ENCODE results near the gene TCN1. TPM values are rescaled to one million over a fixed set of nuclear protein-coding genes. Genes with fewer than 3 reads are reported as not detected.

TCN1 gene
- polyA plus RNA-seq, 3 donors, result not detected

GRCh38 chr11:59841514-59841913 lies 24.8 kb downstream of the TCN1 start:
- no peaks in the 10 kb centered on the region for H3K4me1 Mint-ChIP-seq
- Histone ChIP-seq H3K9me3 (replicated peaks in 1 of 2; ENCODE audit: control insufficient read depth in 1 of 2, insufficient read depth in 1 of 2, low read length in 2 of 2) (no peaks in the 10 kb centered on the region), H3K4me1 (ENCODE audit: control insufficient read depth in 1 of 2, insufficient read depth in 2 of 2, low read length in 2 of 2) (no peaks in the 10 kb centered on the region), H3K4me3 (replicated peaks in 1 of 3; ENCODE audit: low read depth in 2 of 3, low read length in 3 of 3) (no peak overlapping the region), H3K79me2 (ENCODE audit: insufficient read depth, low read length) (no peaks in the 10 kb centered on the region), H4K20me1 (ENCODE audit: insufficient read depth, low read length) (no peaks in the 10 kb centered on the region), H3K27me3 (ENCODE audit: control insufficient read depth in 2 of 2, insufficient read depth in 2 of 2, low read length in 2 of 2) (no peaks in the 10 kb centered on the region), H3K27ac (ENCODE audit: low read depth in 1 of 2, low read length in 2 of 2) (no peak overlapping the region), H2AFZ (ENCODE audit: insufficient read depth, low read depth, low read length, poor library complexity, severe bottlenecking) (no peak overlapping the region), H3K4me2 (replicated peaks; ENCODE audit: extremely low read depth, low read length, poor library complexity, severe bottlenecking) (no peak overlapping the region), H3K36me3 (replicated peaks in 1 of 2; ENCODE audit: control insufficient read depth in 1 of 2, insufficient read depth in 2 of 2, low read length in 2 of 2) (no peaks in the 10 kb centered on the region), H3K9ac (ENCODE audit: insufficient read depth, low read length, poor library complexity, severe bottlenecking) (no peak overlapping the region)
- H3K9me3 Mint-ChIP-seq, result peaks cover 0 to 3% (median 0%) of the 10 kb centered on the region in 7 donors
- no peaks in the 10 kb centered on the region for H3K36me3 Mint-ChIP-seq
- no peak overlapping the region for H3K4me3 Mint-ChIP-seq
- H3K27ac Mint-ChIP-seq, result no peak overlapping the region
- no peak for TF ChIP-seq CTCF (IDR thresholded peaks at IDR 0.05)
- 88% methylated on average over 2 of the region's 2 CpGs for WGBS (ENCODE audit: insufficient coverage)
- no peak for DNase-seq
- intact Hi-C loops (cut with micrococcal nuclease), result no loop called here
- H3K27me3 Mint-ChIP-seq (ENCODE audit: low read depth in 3 of 3), result peaks cover 0 to 1% (median 0%) of the 10 kb centered on the region in 3 donors

DNA sequence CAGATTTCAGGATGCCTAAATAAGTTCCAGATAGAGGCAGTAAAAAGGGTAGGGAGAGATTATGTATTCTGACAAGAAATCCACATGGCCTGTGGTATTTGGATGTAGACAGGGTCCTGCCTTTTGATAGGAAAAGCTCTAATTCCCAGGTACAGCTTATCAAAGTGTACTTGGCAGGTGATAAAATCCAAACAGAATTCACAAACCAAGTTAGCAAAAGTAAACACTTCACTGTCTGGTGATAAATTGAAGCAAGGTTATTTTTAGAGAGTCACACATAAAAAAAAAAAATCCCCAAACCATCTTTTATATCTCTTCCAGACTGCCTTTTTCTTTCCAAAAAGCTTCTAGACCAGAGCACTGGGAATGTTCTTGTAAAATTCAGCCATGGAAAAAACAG lies 26.7 kb downstream of the TCN1 start:
- H3K27me3 Mint-ChIP-seq (ENCODE audit: low read depth in 3 of 3), result peaks cover 0 to 1% (median 0%) of the 10 kb centered on the region in 3 donors
- H3K9me3 ChIP-seq (replicated peaks in 1 of 2; ENCODE audit: control insufficient read depth in 1 of 2, insufficient read depth in 1 of 2, low read length in 2 of 2), result no peaks in the 10 kb centered on the region
- peaks cover 0 to 3% (median 0%) of the 10 kb centered on the region in 7 donors for H3K9me3 Mint-ChIP-seq
- no peak for DNase-seq
- no peak for TF ChIP-seq CTCF (IDR thresholded peaks at IDR 0.05)
- intact Hi-C loops (cut with micrococcal nuclease), result no loop called here
- H3K4me3 ChIP-seq (replicated peaks in 1 of 3; ENCODE audit: low read depth in 2 of 3, low read length in 3 of 3), result no peak overlapping the region
- no peak overlapping the region for H3K4me2 ChIP-seq (replicated peaks; ENCODE audit: extremely low read depth, low read length, poor library complexity, severe bottlenecking)
- no peaks in the 10 kb centered on the region for H3K4me1 ChIP-seq (ENCODE audit: control insufficient read depth in 1 of 2, insufficient read depth in 2 of 2, low read length in 2 of 2)
- no peaks in the 10 kb centered on the region for H3K79me2 ChIP-seq (ENCODE audit: insufficient read depth, low read length)
- no peak overlapping the region for H3K9ac ChIP-seq (ENCODE audit: insufficient read depth, low read length, poor library complexity, severe bottlenecking)
- no peak overlapping the region for H3K27ac ChIP-seq (ENCODE audit: low read depth in 1 of 2, low read length in 2 of 2)
- H3K27me3 ChIP-seq (ENCODE audit: control insufficient read depth in 2 of 2, insufficient read depth in 2 of 2, low read length in 2 of 2), result no peaks in the 10 kb centered on the region
- no peak overlapping the region for H3K27ac Mint-ChIP-seq
- H3K36me3 ChIP-seq (replicated peaks in 1 of 2; ENCODE audit: control insufficient read depth in 1 of 2, insufficient read depth in 2 of 2, low read length in 2 of 2), result no peaks in the 10 kb centered on the region
- no peak overlapping the region for H3K4me3 Mint-ChIP-seq
- no peak overlapping the region for H2AFZ ChIP-seq (ENCODE audit: insufficient read depth, low read depth, low read length, poor library complexity, severe bottlenecking)
- H4K20me1 ChIP-seq (ENCODE audit: insufficient read depth, low read length), result no peaks in the 10 kb centered on the region
- no peaks in the 10 kb centered on the region for H3K36me3 Mint-ChIP-seq
- no peaks in the 10 kb centered on the region for H3K4me1 Mint-ChIP-seq

All from CD14-positive monocyte (primary cell).